GM18517 (cell line): ENCODE results near the gene UNC79.
"Not testable (repeated sequence)": the region's sequence is repeated elsewhere in the genome, so short reads cannot be mapped to it uniquely, and the experiment has no call there.

Experiments
- ATAC-seq: cut with Tn5 transposase; IDR thresholded peaks from one replicate; pipeline ENCODE4 v1.9.1; 2021; ENCODE audit warnings: mild to moderate bottlenecking, moderate library complexity; ENCODE audit not compliant: unreplicated experiment

UNC79 gene

DNA sequence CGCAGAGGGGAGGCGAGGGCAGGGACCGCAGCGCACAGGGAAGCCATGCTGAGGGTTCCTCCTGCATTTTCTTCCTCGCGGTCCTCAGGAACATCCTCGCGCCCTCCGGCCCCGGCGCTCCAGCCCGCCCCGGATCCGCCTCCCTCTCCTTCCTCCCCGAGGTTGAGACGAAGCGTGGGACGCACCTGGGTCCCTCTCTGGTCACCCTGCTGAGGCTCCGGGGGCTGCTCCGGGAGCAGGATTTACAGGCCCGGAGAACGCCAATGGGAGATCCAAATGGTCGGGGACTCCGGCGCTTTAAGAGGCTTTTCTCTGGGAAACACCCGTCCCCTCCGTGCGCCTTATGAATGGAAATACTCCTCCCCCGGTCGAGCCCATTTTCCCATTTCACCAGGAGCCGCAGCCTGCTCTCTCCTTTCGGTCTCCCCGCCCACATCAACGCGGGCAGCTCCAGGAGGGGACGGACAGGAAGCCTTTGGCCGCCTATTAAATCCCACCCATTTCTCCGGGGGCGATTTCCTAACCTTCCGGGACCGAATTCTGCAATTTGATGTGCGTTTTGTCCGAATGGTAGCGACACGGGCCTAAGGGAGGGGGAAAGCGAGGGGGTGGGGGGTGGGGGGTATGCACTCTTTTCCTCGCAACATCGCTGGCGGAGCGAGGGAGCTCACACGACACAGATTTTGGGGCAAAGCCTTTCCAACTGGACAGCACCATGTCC lies at the start of gene UNC79:
UNC79 (plus strand) TSS at position 625 of the 721 bp plus-strand sequence; CDS start at position 716, 91 bp downstream.
- no peak for ATAC-seq

DNA sequence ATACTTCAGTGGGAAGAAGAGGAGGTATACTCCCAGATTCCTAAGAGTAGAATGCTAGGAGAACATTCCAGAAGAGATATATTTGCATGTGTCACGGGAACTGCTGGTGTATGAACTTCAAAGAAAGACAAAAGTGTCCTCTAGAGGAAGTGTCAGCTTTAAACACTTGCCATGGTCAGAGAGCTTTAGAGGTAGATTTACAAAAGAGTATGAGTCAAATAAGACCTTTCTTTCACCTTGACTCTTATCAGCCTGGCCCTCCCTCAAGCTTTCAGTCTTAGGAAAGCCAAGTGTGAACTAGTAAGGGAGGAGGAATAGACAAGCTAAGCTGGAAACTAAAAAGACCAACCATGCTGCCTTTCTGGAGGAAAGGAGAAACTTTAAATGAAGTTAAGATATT lies 49.1 kb upstream of the UNC79 start:
- no peak for ATAC-seq

DNA sequence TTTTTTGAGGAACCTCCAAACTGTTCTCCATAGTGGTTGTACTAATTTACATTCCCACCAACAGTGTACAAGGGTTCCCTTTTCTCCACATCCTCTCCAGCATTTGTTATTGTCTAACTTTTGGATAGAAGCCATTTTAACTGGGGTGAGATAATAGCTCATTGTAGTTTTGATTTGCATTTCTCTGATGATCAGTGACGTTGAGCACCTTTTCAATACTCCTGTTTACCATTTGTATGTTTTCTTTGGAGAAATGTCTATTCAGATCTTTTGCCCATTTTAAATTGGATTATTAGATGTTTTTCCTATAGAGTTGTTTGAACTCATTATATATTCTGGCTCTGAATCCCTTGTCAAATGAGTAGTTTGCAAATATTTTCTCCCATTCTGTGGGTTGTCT lies 46.5 kb upstream of the UNC79 start:
- not testable (repeated sequence) for ATAC-seq

DNA sequence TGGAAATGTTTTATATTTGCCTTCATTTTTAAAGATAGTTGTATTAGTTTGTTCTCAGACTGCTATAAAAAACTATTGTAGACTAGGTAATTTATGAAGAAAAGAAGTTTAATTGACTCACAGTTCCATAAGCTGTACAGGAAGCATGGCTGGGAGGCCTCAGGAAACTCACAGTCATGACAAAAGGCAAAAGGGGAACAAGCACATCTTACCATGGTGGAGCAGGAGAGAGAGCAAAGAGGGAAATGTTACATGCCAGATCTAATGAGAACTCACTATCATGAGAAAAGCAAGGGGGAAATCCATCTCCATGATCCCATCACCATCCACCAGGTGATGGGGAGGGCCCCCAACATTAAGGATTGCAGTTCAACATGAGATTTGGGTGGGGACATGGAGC lies 35.5 kb upstream of the UNC79 start:
- ATAC-seq, result no peak

DNA sequence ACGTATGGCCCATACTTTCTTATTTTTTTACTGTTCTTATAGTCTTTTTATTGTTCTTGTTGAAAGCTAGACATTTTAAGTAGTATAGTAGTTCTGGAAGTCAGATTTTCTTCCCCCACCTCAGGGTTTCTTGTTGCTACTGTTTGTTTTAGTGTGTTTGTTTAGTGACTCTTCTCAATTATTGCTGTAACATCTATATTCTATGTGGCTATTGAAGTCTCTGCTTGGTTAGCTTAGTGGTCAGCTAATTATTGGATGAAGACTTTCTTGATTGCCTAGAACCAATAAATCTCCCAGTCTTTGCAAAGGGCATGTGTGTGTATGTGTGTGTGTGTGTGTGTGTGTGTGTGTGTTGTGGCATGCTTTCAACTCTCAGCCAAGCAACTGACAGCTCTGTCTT lies 34.3 kb upstream of the UNC79 start:
- no peak for ATAC-seq

DNA sequence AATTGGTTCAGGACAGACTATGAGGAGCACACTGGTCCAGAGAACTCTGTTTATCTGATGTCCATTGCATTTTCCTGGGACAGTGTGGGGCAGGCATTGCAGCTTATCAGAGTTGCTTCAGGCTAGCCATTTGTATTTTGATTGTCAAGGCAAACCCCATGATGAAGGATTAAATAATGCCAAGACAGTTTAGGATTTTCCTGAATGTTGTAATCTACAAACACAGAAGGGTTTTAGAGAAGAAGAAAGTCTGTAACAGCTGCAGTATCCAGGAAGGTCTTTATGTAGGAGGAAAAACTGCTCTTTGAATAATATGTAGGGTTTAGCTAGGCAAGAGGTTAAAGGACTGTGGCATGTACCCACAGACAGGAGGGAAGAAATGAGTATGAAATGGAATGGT lies 32.2 kb upstream of the UNC79 start:
- ATAC-seq, result no peak

DNA sequence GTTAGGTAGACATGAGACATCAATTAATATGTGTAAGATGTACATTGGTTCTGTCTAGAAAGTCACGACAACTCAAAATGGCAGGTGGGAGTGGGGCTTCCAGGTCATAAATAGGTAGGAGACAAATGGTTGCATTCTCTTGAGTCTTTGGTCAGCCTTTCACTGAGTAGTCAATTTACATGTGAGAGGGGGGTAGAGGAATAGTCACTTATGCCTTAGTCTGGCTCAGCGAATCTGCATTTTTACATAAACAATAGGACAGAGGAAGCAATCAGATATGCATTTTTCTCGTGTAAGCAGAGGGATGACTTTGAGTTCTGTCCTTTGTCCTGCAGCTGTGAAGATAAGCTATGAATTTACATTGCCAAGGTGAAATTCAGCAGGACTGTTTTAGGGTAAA lies 27.8 kb upstream of the UNC79 start:
- no peak for ATAC-seq

DNA sequence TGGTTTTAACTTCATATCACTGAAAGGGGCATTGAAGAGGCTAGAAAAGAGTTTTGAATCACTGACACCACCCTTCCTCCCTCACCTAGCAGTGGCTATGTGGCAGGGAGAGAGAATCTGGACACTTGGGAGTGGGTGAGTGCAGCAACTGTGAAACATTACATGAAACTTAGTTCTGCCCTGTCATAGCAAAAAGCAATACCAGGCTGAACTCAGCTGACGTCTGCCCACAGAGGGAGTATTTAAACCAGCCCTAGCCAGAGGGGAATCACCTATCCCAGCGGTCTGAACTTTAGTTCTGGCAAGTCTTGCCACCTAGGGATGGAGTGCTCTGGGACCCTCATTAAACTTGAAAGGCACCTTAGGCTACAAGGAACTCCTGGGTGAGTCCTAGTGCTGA lies 20.7 kb upstream of the UNC79 start:
- ATAC-seq, result no peak

DNA sequence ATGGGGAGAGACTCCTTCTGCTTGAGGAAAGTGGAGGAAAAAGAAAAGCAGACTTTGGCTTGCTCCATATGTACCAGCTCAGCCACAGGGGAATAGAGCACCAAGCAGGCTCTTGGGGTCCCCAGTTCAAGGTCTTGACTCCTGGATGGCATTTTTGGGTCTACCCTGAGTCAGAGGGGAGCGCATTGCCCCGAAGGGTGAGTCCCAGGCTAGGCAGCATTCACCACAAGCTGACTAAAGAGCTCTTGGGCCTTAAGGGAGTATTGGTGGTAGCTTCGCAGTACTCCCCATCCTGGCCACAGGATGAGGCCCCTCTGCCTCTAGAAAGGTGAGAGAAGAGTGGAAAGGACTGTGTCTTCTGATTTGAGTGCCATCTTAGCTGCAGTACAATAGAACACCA lies 19.8 kb upstream of the UNC79 start:
- ATAC-seq, result no peak

DNA sequence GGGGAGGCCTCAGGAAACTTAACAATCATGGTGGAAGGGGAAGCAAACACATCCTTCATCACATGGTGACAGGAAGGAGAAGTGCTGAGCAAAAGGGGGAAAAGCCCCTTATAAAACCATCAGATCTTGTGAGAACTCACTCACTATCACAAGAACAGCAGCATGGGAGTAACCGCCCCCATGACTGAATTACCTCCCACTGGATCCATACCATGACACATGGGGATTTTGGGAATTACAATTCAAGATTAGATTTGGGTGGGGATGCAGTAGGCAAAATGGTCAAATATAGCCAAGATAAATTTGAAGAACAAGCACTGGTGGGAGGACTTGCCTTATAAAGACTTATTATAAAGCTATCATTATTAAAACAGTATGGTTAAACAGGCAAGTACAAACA lies 5.6 kb upstream of the UNC79 start:
- not testable (repeated sequence) for ATAC-seq

DNA sequence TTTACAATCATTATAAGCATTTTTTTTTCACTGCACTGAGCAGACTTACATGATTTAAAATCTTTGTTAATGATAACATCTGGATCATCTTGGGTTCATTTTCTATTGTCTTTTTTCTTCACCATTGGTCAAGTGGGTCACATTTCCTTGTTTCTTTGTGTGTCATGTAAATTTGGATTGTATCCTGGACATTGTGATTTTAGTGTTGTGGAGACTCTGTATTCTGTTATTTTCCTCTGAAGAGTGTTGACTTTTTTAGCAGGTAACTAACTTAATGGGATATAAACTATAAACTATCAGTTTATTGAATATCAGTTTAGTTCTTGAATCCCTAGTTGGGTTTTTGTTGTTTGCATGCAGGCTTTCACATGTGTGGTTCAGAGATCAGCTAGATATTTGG lies 4.0 kb upstream of the UNC79 start:
- ATAC-seq, result no peak

DNA sequence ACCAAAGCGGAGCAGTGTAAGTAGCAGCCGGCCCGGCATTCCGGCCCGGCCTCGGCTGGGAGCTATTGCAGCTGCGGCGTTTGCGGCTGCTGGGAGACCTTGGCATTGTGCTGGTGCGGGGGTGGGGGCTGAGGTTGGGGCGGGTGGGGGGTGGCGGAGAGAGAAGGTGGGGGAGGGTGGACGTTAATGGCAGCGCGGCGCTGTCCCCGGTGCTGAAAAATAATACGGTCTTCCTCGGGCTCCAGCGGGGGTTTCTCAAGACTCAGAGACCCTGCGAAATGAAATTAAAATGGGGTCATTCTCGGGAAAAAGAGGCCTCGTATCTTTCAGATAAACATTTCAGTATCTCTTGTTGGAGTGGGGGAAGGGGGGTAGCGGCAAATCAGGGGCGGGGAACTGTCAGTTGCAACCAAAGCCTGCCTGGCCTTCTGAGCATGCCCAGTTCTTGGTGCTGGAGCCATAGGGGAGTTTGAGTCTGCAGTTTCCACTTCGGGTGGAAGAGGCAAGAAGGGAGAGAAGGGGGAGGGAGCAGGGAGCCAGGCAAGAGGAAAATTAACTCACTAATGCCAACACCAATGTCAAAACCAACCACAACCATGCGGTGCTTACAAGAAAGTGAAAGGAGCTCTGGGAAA lies 414 bp downstream of the UNC79 start:
- ATAC-seq, result no peak

DNA sequence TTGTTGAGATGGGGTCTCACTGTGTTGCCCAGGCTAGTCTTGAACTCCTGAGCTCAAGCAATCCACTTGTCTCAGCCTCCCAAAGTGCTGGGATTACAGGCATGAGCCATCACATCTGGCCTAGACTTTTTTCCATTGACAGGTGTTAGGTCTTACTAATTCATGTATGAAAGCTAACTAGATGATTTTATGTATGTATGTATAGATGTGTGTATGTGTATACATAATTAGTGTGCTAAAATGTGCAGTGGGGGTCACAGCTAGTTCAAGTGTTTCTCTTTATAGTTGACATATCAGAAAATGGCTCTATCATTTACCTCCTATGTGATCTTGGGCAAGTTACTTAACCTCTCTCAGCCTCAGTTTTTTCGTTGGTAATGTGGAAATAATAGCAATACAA lies 23.5 kb downstream of the UNC79 start:
- ATAC-seq, result no peak

DNA sequence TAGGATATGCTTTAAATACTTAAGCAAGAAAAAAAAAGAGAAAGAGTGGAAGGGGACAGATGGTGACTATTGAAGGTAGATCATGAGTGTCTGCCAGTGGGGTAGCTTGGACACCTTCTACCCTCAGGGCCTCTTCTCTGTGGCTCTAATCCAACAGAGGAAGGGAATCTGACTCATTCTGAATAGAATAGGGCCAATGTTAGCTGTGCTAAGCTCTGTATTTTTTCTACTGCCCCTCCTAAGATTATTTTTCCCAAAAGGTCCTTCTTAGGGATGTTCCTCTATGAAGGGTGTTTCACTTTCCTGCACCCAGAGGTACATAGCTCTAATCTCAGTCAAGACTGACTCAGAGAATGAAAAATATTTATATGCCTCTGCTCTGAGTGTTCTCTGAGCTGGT lies 25.6 kb downstream of the UNC79 start:
- no peak for ATAC-seq

DNA sequence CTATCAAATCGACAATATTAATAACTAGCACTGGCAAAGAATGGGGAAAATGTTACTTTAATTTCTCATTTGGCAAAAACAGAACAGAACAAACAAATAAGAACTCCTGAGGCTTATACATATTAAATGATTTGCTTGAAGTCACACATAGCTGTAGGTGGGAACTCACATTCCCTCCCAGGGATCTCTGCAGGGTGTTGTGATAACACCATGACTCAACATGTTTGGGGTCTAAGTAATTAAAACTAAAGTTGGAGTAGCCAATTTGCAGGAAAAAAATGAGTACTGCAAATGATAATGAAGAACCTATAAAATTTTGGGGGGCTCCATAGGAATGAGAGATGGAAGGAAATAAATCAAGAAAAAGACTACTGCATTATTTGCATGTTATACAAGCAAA lies 27.5 kb downstream of the UNC79 start:
- no peak for ATAC-seq

DNA sequence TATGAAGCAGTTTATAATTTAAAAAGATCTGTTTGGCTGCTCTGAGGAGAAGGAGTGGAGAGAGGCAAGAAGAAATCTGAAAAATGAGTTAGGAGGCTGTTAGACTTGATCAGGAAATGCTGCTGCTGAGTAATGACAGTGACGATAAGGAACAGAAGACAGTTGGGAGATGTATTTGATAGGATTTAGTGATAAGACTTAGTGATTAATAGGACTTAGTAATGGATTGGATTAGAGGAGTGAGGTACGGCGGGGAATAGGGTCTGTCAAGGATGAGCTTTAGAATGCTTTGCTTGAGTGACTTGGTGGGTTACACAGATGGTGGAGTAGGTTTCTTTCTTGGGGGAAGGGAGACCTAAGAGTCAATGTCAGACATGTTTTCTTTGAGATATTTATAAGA lies 31.7 kb downstream of the UNC79 start:
- no peak for ATAC-seq

DNA sequence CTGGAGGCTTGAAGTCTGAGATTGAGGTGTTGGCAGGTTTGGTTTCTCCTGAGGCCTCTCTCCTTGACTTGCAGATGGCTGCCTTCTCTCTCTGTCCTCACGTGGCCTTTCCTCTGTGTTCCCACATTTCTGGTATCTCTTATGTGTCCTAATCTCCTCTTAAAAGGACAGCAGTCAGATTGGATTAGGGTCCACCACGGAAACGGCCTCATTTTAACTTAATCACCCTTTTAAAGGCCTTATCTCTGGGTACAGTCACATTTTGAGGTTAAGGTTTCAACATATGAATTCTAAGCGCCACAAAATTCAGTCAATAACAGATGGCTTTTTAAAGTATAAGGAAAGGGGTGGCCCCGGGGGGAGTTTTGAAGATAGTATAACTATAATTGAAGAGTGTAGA lies 33.5 kb downstream of the UNC79 start:
- no peak for ATAC-seq

DNA sequence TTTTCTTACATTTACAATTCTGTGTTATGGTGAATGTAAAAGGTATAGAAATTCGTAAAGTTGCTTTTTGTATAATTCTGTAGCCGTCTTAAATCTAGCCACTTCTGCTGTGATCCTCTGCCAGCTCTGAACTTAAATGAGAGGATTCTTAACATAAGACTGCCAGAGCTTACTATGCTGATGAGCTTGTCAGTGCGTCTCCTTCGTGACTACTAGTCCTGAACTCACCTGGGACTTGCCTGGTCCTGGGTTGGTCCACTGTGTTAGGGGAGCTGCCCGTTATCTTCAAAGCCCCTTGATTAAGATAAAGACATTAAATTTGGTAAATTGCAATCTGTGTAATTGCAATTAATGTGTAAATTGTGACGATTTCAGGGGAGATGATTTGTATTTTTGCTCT lies 44.7 kb downstream of the UNC79 start:
- ATAC-seq, result no peak

DNA sequence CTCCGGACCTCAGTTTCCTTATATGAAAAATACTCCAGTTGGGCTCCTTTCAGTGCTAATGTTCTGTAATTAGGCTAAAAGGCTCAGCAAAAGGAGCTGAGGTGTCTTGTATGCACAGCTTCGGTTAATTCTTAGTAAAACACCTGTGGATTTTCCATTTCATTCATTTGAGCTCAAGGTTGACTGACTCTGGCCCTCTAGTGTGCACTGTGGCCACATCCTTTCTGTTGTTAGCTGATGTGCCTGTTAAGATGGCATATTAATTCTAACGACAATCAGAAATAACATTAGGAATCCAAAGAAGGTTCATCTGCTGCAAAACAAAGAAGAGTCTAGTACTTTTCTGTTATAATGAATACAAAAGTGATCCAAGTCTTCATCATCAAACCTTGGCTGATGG lies 45.6 kb downstream of the UNC79 start:
- ATAC-seq, result no peak

DNA sequence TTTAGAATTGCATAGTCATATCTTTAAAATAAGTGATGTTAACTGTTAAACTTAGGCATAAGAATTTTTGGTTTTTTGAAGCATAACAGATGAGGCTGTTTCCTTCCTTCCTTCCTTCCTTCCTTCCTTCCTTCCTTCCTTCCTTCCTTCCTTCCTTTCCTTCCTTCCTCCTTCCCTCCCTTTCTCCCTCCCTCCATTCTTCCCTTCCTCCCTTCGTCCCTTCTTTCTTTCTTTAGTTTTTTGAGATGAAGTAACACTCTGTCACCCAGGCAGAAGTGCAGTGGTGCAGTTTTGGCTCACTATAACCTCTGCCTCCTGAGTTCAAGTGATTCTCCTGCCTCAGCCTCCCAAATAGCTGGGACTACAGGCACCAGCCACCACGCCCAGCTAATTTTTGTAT lies 48.3 kb downstream of the UNC79 start:
- not testable (repeated sequence) for ATAC-seq

DNA sequence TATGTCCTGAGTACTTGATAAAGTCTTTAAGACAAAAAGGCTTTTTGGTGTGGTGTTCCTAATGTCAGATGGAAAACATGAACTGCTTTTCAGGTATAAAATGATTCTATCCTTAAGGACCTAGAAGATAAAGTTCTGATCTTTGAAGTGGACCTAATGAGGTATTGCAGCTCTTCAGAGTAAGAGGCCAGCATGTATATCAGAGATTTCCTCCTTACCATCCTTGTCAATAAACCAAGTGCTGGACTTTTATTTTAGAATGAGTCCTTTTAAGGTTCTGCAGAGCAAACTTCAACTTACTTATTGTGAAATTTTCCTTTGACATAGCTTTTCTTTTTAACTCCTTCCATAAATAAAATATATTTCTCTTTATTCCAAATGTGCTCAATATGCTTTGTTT lies 50.1 kb downstream of the UNC79 start:
- no peak for ATAC-seq

DNA sequence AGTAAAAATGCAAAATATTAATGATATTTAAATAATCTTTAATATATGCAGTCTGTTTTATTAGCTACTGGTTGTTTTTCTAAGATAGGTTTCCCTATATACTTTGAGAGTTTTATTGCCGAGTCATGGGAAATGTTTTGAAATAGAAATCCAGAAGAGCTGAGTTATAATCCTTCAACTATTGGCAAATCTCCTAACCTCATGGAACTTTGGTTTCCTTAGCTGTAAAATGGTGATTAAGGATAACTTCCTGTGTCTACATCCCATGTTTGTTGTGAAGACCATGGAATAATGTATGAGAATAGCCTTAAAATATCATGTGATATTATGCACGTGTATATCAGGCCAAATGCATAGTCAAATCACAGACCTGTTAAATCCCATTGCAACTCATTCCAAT lies 51.0 kb downstream of the UNC79 start:
- no peak for ATAC-seq

DNA sequence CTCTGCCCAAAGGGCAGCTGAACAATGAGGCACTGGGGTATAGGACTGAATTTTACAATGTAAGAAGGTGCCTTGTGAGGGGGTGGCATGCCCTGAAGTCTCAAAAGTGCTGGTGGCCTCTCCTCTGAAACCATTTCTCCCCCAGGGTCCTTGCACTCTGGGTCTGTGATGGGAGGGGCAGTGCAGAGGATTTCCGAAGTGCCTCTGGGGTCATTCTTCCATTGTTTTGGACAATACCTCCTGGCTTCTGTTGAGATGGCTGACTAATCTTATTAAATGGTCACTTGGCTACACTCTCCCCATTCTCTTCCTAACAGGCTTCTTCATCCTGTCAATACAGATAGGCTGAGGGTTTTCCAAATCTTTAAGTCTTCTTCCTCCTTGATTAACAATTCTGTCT lies 59.3 kb downstream of the UNC79 start:
- no peak for ATAC-seq
